Measurements from ENCODE around the gene ANKRD27.

Gene ANKRD27

GRCh38 chr19:32647361-32647760 lies 27.6 kb downstream of the ANKRD27 start:
- no peak overlapping the region for H3K4me3 ChIP-seq (ENCODE audit: low read length)
- TF ChIP-seq ZNF274 (IDR thresholded peaks at IDR 0.05; ENCODE audit: low read depth, low read length): no peak

- H3K4me3 ChIP-seq (ENCODE audit: low read length): no peak overlapping the region
- no peak for TF ChIP-seq ZNF274 (IDR thresholded peaks at IDR 0.05; ENCODE audit: low read depth, low read length)
These were observed 28.4 kb downstream of the ANKRD27 start for GRCh38 chr19:32646556-32646955.

- TF ChIP-seq ZNF274 (IDR thresholded peaks at IDR 0.05; ENCODE audit: low read depth, low read length): no peak
- no peak overlapping the region for H3K4me3 ChIP-seq (ENCODE audit: low read length)
These were observed 32.2 kb downstream of the ANKRD27 start for GRCh38 chr19:32642771-32643170.

DNA sequence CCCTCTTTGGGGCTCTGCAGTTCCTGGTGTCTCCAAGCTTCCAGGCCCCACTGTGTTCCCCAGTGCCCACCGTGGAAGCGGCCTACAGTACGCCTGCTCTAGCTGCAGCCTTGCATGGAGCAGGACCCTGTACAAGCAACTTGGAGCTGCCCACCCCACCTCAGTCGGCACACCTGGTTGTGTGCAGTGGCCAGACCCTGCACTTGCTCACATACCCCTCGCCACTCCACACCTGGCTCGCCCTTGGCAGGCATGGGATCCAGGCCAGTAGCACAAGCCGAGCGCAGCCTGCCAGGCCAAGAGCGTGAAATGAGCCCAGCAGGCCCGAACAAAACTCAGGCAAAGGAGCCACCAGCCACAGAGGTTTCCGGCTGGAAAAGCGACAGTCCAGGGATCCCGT lies 36.4 kb downstream of the ANKRD27 start:
- H3K4me3 ChIP-seq (ENCODE audit: low read length): no peak overlapping the region
- no peak for TF ChIP-seq ZNF274 (IDR thresholded peaks at IDR 0.05; ENCODE audit: low read depth, low read length)

- no peak overlapping the region for H3K4me3 ChIP-seq (ENCODE audit: low read length)
- no peak for TF ChIP-seq ZNF274 (IDR thresholded peaks at IDR 0.05; ENCODE audit: low read depth, low read length)
These were observed 37.5 kb downstream of the ANKRD27 start for GRCh38 chr19:32637480-32637879.

DNA sequence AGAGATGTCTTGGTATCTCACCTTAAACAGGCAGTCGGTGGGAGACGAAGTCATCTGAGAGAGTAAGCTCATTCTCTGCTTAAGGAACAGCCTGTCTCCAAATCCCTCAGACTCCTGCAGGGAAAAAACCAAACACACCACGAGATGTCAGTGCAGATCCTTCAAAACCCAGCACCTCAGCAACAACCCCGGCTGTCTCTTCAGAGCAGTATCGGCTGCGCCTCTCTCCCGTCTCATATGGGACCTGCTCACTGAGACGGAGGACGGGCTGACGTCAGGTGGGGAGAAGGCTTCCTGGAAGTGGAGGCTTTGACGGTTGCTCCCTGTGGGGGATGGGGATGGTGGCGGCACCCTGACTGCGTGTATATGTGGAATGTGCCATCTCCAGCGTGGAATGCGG lies 43.6 kb downstream of the ANKRD27 start:
- no peak overlapping the region for H3K4me3 ChIP-seq (ENCODE audit: low read length)
- TF ChIP-seq ZNF274 (IDR thresholded peaks at IDR 0.05; ENCODE audit: low read depth, low read length): no peak

DNA sequence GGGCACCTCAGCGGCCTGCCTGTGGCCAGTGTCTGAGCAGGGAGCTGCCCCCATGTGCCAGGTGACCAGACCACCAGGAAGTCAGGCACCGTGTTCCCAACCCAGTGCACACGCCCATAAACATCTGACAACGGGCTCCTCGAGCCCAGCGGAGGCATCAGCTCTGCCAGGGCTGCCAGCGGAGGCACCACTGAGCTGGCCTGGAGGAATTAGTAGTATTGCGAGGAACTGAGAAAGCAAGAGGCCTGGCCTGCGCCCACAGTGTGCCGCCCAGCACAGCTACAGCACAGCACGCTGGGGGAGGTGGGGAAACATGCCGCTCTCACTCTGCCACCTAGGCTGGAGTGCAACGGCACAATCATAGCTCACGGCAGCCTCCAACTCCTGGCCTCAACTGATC lies 44.6 kb downstream of the ANKRD27 start:
- no peak for TF ChIP-seq ZNF274 (IDR thresholded peaks at IDR 0.05; ENCODE audit: low read depth, low read length)
- H3K4me3 ChIP-seq (ENCODE audit: low read length): no peak overlapping the region

GRCh38 chr19:32627714-32628270 lies 47.2 kb downstream of the ANKRD27 start:
- TF ChIP-seq ZNF274 (IDR thresholded peaks at IDR 0.05; ENCODE audit: low read depth, low read length): no peak

DNA sequence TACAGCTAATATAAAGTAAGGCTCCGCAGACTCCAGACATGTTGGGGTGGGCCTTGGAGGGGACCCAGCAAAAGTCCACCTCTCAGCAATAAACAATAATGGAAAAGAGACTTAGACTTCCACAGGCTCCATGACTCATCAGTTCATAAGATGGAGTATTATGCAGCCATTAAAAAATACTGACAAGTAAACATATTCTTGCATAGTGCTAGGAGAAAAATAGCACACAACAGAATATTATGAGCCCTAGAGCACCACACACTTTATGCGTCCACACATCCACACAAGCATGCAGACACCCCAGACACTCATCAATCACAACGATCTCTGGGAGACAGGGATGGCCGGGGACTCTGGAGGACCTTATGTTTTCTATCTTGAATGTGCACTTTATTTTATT lies 48.0 kb downstream of the ANKRD27 start:
- no peak overlapping the region for H3K4me3 ChIP-seq (ENCODE audit: low read length)
- TF ChIP-seq ZNF274 (IDR thresholded peaks at IDR 0.05; ENCODE audit: low read depth, low read length): no peak

More at GRCh38 chr19:32627714-32628270, 47.2 kb downstream of the ANKRD27 start:
- no peak overlapping the region for H3K4me3 ChIP-seq (ENCODE audit: low read length)

- H3K4me3 ChIP-seq (ENCODE audit: low read length): no peak overlapping the region
- no peak for TF ChIP-seq ZNF274 (IDR thresholded peaks at IDR 0.05; ENCODE audit: low read depth, low read length)
These were observed 50.6 kb downstream of the ANKRD27 start for GRCh38 chr19:32624410-32624809.

- no peak for TF ChIP-seq ZNF274 (IDR thresholded peaks at IDR 0.05; ENCODE audit: low read depth, low read length)
- no peak overlapping the region for H3K4me3 ChIP-seq (ENCODE audit: low read length)
These were observed 53.0 kb downstream of the ANKRD27 start for GRCh38 chr19:32622002-32622401.

DNA sequence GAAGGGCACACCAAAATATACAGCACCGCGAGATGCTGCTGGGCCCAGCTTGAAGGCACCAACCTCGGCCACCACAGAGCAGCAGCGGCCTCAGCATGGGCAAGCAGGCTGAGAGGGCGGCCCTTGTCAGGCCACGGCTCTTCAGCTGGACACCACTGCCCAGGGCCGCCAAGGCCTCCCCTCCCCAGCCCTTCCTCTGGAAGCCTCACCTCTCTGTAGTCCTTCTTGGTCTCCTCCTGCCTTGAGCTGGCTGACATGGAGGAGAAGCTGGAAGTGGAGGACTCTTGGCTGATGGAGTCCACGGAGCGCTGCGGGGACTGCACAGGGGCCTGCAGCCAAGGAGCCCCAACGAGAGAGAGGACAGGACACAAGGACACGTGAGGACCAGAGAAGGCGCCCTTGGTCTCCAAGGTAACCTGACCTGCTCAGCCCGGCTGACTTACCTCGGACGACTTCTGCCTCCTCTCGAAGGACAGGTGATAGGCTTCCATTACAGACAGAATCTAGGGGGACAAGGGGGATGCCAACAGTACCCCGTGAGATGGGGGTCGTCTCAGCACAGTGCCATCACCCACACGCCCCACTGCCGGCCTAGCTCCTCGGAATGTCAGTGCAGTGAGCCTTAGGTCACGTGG lies 55.8 kb downstream of the ANKRD27 start:
- TF ChIP-seq ZNF274 (IDR thresholded peaks at IDR 0.05; ENCODE audit: low read depth, low read length): no peak
- no peak overlapping the region for H3K4me3 ChIP-seq (ENCODE audit: low read length)

GRCh38 chr19:32615569-32615968 lies 59.4 kb downstream of the ANKRD27 start:
- TF ChIP-seq ZNF274 (IDR thresholded peaks at IDR 0.05; ENCODE audit: low read depth, low read length): no peak

DNA sequence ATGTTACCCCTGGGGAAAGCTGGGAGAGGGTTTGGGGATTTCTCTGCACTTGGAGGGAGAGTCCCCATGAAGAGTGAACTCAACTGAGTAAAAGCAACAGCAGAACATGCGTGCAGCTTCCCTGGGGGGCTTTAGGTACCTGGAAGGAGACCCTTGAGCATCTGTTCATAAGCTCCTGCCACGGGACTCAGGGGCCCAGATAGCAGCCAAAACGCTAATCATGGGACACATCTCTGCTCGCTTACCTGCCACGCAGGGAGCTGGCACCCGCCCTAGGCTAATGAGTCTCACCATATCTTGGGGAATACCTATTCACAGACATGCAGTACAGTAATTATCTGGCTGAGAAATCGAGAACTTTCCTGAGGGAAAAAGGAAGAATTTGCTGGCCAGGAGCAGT lies 60.1 kb downstream of the ANKRD27 start:
- no peak for TF ChIP-seq ZNF274 (IDR thresholded peaks at IDR 0.05; ENCODE audit: low read depth, low read length)
- no peak overlapping the region for H3K4me3 ChIP-seq (ENCODE audit: low read length)

More at GRCh38 chr19:32615569-32615968, 59.4 kb downstream of the ANKRD27 start:
- no peak overlapping the region for H3K4me3 ChIP-seq (ENCODE audit: low read length)

DNA sequence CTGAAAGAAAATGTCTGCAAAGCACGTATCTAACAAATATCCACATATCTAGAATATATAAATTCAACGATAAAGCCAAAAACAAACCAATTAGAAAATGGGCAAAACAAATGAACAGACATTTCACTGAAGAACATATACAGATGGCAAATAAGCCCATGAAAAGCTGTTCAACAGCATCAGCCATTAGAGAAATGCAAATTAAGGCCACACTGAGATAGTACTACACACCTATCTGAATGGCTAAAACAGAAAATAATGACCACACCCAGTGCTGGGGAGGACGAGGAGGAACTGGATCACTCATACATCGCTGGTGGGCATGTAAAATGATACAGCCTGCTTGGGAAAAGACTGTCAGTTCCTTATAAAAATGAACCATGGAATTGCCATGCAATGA lies 62.0 kb downstream of the ANKRD27 start:
- no peak overlapping the region for H3K4me3 ChIP-seq (ENCODE audit: low read length)
- no peak for TF ChIP-seq ZNF274 (IDR thresholded peaks at IDR 0.05; ENCODE audit: low read depth, low read length)

DNA sequence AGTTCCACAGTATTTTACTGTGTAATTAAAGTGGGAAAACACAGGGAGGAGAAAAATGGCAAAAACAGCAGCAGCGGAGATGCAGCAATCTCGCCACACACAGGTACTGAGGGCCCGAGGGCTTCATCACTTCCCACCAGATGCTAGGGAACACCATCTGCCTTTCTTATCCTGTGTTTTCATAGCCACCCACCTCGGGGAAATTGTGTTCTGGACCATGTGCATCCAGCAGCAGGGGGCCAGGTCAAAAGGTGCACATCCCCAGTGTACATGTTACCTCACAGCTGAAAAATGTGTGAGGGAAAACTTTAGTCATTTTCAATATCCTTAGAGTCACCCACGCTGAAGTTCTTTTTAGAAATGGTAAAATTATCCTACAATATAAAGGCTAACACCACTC lies 63.8 kb downstream of the ANKRD27 start:
- no peak for TF ChIP-seq ZNF274 (IDR thresholded peaks at IDR 0.05; ENCODE audit: low read depth, low read length)
- no peak overlapping the region for H3K4me3 ChIP-seq (ENCODE audit: low read length)

All from GM08714 (cell line).